ENCODE data around the gene SEPTIN11.
"Not testable (repeated sequence)": the region's sequence is repeated elsewhere in the genome, so short reads cannot be mapped to it uniquely, and the experiment has no call there.

Gene SEPTIN11

DNA sequence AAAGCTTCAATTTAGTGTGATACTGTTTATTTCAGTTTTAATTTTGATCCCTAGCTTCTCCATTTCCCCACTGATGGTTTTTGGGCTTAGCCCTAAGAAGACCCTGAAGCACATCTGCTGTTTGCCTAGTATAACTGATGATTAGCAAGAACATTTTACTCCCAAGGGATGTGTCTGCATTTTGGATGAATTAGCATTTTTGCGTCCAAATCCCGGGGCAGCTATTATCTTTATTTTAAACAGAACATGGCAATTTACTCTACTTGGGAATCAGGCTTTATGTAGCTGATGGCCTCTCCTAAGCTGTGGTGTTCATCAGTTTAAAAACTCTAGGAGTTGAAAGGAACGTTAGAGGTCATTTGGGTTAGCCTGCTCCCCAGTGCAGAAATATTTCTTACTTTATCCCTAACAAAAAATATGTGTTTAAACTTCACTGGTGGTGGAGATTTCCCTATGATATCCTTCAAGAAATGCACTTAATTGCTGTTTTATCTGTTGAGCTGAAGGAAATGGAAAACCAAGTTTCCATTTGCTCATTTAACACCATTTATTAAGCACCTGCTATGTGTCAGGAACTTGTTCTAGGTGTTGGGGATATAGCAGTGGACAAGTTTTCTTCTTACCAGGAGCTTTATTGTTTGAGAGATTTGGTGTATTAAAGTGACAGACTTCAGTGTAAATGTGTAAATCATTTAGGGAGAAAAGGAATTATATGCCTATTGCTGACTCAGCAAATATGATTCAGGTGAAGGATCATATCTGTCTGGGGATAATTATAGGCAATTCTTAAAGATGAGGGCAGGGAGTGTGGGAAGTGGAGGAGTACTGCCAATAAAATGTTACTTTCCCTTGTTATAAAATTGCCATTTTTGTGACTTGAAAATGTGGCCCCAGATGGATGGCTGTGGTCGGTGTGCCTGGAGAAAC is 3.4 kb downstream of the SEPTIN11 start:
- DNase-seq: no peak

DNA sequence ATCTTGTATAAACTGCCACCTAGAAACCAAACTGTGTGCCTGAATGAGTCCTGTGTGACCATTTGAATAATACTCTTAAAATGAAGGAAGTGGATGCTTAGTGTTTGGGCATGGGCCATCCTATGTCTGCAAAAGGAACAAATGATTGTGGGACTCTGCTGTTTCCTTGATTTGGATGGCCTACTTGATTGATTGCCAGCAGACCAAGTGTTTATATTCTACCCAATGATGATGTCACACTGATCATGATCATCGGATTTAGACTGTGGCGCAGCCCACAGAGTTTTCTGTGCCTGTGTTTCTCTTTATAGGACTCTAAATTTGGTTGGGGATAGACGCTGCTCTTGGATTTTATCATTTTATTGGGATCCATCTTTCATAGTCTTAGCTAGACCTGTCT is 4.4 kb downstream of the SEPTIN11 start:
- no peak for DNase-seq

DNA sequence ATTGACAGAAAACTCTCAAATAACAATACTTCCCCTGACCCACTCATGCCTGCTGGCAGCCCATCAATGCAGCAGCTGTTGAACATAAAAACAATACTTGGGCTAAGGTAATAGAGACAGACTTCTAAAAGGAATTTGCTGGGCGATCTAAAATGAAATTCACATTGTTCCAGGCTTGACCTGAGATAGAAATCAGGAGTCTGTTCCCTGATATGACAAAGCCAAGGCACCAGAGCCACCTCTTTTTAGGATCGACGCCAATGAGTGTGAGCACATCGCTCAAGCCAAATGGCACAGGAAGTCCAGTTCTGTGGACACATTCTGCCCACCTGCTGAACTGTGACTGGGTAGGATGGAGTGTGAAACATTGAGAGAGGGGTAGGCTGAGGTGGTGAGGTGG is 4.9 kb downstream of the SEPTIN11 start:
- DNase-seq: no peak

DNA sequence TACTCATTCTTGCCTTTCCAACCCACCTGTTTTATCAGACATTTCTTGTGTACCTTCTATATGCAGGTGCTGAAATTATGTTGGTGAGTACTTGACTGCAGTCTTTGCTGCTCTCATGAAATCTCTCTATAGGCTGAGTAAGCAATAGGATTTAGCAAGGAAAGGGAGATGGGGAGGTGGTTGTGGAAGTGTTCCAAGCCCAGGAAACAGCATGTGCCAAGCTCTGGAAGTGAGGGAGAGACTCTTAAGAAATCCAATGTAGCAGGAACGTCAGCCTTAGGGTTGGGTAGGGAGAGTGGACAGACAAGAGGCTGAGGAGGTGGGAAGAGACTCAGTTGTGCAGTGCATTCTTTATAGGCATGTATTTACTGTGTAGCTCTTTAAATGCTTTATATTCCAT is 5.6 kb downstream of the SEPTIN11 start:
- DNase-seq: no peak

DNA sequence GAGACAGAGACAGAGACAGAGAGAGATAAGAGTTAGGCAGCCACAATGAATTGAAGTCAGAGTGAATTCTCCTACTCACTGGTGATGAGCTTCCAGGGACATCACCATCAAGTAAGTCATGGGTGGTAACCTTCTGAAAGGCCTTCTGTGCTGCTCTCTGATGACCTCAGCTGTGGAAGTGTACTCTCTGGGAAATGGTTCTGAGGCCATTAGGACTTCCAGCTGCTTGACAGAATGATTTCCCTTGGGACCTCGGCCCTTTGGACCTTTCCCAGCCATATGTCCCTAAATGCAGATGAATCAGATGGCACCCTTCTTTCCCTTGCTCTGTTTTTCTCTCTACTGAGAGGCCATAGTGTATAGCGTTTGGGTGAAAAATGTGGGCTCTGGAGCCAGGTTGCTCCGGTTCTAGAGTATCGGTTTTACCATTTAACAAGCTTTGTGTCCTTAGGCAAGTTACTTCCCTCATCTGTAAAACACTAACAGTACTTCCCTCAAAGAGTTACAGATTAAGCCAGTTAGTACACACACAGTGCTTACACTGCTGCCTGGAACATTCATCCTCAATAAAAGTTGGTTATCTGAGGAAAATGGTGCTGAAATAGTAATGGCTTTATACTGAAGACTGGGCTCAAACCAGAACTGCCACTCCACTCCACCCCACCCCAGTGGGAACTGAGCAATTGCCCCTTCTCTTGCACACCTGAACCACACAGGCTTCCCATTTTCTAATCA is 7.6 kb downstream of the SEPTIN11 start:
- DNase-seq: no peak

GRCh38 chr4:76958891-76959290 is 9.3 kb downstream of the SEPTIN11 start:
- DNase-seq: no peak

DNA sequence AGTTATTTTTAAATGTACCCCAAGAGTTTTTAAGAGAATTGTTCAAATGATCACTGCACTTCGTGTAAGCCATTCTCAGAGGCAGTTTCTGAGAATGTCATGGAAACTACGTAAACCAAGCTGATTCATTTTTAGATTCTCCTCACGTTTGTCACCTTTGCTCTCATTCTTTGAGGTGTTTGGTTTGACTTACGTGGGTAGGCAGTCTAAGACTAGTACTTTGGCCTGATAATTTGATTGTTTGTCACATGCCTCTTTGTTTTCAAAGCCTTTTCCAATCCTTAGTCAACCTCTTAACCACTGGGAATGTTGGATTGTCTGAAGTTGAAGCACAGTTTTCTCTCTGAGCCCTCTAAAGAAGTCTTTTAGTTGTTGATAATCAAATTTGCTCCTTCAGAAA is 10.5 kb downstream of the SEPTIN11 start:
- DNase-seq: no peak

- no peak for DNase-seq
Measured at GRCh38 chr4:76962406-76963130, 13.0 kb downstream of the SEPTIN11 start.

- DNase-seq: no peak
Measured at GRCh38 chr4:76963131-76963750, 13.7 kb downstream of the SEPTIN11 start.

DNA sequence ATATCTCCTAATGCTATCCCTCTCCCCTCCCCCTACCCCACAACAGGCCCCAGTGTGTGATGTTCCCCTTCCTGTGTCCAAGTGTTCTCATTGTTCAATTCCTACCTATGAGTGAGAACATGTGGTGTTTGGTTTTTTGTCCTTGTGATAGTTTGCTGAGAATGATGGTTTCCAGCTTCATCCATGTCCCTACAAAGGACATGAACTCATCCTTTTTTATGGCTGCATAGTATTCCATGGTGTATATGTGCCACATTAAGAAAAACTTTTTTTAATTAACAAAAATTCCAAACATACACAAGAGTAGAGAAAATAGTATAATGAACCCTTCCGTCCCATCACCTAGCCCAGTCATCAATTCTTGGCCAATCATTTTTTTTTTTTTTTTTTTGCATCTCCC is 14.4 kb downstream of the SEPTIN11 start:
- not testable (repeated sequence) for DNase-seq

DNA sequence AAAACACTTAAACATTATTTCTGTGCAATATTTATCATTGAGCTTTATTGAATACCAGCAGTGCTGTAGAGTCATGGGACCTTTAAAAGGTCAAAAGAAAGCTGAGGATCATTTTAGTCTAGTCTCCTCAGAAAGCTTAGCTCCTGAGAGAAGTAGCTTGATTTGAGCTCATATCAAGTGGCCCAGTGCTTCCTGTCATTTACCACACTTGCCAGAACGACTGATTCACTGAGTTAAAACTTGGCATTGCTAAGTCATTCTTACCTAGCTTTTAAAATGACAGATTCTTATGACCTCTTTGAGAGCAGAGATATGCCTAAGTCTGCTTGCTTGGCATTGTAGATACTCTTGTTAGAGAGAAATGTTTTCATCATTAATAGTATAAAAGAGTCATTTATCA is 15.2 kb downstream of the SEPTIN11 start:
- no peak for DNase-seq

DNA sequence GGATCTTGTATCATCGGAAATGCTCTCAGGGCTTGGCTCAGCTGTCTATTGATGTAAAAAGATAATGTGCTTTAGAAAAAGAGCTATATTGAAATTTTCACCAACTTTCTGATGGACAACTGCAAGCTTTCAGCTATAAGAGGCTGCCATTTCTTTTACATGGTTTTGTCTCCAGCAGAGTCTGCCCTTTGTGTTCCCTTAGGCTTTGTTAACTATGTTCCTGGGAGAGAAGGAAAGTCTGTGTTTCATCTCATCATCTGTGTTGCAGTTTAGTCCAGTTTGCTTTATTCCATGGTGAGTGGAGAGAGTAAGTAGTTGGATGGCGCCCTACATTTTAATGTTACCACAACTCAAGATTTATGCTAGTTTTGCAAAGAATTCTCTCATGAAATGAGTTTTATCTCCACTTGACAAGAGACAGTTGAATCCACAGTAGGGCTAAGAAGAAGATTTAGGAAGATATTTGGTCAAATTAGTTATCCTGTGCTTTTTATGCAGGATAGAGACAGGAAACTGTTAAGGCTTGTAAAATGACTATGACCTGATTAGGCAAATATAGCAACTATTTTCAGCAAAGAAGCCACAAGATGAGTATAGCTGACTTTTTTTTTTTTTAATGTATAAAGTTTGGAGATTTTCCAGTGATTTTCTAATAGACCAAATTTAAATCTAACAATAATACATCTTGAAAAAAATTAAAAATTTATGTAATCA is 16.5 kb downstream of the SEPTIN11 start:
- DNase-seq: no peak

- DNase-seq: no peak
Measured at GRCh38 chr4:76968937-76969336, 19.4 kb downstream of the SEPTIN11 start.

DNA sequence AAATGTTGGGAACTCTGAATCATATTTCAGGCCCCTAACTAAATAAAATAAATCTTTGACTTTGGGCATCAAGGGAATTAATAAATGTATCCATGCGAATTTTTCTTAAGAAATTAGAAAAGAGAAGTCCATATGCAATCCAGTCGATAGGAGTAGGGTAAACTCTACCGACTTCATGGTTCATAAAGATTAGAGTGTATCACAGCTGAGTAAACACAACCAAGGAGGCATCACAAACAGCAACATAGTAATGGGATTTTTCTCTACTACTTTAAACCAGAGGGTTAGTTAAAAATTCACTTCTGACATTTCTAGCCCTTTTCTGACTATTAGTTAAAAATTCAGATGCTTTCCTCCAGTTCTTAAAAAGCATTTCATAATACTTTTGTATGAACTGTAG is 19.9 kb downstream of the SEPTIN11 start:
- no peak for DNase-seq

GRCh38 chr4:76969941-76970529 is 20.5 kb downstream of the SEPTIN11 start:
- no peak for DNase-seq

- DNase-seq: no peak
Measured at GRCh38 chr4:76972306-76972705, 22.8 kb downstream of the SEPTIN11 start.

GRCh38 chr4:76974150-76974549 is 24.6 kb downstream of the SEPTIN11 start:
- DNase-seq: no peak

DNA sequence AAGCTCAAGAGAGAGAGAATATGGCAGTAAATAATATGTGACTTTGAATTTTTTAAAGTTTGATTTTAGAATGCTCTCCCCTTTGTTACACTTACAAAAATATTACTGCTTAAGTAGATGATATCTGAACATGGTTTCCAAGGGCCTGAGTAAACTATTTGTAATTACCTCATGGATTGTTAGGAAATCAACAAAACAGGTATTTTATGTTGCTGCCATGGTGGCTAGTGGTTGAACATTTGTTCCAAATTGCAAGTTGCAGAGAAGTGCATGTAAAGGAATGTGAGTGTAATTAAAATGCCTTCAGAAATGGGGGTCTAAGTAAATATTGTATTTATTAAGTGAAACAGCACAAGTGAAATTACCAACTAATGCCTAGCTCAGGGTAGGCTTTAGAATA is 27.6 kb downstream of the SEPTIN11 start:
- no peak for DNase-seq

DNA sequence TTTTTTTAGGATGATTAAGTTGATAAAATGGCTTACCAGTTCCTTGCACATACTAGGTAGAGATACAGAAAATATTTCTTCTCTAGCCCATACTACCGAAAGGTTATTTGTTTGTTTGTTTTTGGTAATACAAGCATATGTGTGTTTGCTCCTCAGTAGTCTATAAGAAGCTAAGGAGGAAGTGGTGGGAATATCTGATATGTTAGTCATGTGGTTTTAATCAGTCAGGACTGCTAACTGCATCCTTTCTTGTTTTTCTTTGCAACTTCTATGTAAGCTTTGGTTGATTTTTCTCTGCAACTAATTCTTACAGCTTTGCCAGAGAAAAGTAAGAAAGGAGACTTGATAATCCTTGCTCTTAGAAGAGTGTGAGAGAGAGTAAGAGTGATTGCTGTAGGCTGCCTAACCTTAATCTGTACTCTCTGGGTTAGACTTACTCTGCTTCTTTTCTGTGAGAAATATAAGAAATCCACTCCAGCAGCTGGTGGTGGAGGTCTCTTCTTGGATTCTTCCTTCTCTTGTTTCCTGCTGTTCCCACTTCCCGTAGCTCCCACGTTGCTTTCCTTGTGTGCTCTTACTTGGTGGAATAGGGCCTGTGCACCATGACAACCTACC is 28.3 kb downstream of the SEPTIN11 start:
- DNase-seq: no peak

DNA sequence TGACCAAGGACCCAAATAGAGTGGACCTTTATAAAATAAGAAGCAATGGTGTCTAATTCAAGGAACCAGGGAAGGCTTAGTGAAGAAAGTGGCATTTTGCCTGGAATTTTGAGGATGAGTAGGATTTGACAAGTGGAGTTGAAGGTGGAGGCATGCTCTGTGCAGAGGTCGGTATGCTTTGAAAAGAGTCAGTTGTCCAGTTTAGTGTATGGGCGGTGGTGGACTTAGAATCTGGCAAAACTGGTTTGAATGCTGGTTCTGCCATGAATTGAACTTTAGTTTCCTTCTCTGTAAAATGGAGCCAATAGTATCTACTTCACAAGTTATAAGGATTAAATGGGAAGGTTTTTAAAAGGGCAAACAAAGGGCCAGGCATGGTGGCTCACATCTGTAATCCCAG is 29.7 kb downstream of the SEPTIN11 start:
- no peak for DNase-seq

GRCh38 chr4:76980261-76980660 is 30.7 kb downstream of the SEPTIN11 start:
- no peak for DNase-seq

- DNase-seq: no peak
Measured at GRCh38 chr4:76981644-76982043, 32.1 kb downstream of the SEPTIN11 start.
